Posterior vena cava (tissue), 2 donors: ENCODE results near the gene FBLN1. TPM values are rescaled to one million over a fixed set of nuclear protein-coding genes. Genes with fewer than 3 reads are reported as not detected.
"Not testable (repeated sequence)": the region's sequence is repeated elsewhere in the genome, so short reads cannot be mapped to it uniquely, and the experiment has no call there.

Experiments used
- DNase-seq: peaks from one replicate; pipeline ENCODE4 v3.0.0-alpha.2; 2020; ENCODE audit warnings: low spot score
- intact Hi-C, 2 donors: fragments of 100-400 bp; cut with DNase I; formaldehyde crosslinking; loops; one replicate each; pipeline versions ENCODE4 v1.14.1 to v1.14.2; 2022 to 2023
- total RNA-seq, 2 donors: library from RNA; stranded (reverse); fragmentation: NEBNext Ultra II Directional; extraction: Animal tissue kit (Norgen Biotek cat#: 25700); gene quantifications; one replicate each; pipeline ENCODE4 v1.2.1, GENCODE V29; 2021
- donor health status: DM: yes; HTN: yes; CAD: no.
- donor health status: DM: yes; HTN: yes; CAD: no.

The FBLN1 gene
- total RNA-seq, 2 donors from 2014 or later: 608 to 1,210 TPM

DNA sequence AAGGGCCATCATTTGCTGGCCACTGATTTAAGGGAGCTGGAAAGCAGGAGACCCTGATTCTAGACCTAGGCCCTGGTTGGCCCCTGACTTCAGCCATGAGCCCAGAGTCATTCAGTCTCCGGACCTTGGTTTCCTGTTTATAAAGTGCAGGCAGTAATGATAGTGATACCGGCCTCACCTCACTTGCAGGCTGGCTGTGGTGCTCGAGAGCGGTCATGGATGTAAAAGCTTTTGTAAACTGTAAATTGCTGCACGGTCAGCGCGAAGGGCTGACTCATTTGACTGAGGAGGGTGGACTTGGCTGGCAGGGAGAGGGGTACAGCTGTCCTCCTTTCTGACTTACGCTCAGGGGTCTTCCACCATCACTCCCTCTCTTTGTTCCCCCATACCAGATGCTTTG, 37.4 kb downstream of the FBLN1 start:
- intact Hi-C loops: no loop called here
- no peak for DNase-seq

DNA sequence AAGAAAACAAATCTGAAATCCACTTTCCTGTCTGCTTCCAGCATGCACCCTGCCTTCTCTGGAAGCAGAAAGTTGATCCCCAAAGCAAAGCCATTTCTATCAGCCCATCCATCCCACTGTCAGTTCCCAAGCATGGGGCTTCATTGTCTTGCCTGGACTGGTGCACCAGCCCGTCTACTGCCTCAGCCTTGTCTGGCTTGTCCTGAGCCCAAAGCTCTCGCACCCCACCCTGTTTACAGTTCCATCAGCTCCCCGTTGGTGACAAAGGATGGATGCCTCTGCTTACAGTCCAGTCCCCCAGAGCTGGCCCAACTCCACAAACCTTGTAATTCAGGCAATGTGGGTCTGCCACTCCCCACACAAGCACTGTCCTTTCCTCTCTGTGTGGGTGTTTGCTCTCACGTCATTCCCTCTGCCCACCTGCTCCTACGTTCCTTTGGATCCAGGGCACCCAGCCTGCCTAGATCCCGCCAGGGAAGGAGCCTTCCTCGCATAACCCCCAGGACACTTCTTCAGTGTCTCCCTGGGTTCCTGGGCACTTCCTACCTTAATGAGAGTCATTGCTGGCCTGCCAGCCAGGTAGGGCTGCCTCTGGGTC, 38.8 kb downstream of the FBLN1 start:
- DNase-seq: no peak
- intact Hi-C loops: no loop called here

DNA sequence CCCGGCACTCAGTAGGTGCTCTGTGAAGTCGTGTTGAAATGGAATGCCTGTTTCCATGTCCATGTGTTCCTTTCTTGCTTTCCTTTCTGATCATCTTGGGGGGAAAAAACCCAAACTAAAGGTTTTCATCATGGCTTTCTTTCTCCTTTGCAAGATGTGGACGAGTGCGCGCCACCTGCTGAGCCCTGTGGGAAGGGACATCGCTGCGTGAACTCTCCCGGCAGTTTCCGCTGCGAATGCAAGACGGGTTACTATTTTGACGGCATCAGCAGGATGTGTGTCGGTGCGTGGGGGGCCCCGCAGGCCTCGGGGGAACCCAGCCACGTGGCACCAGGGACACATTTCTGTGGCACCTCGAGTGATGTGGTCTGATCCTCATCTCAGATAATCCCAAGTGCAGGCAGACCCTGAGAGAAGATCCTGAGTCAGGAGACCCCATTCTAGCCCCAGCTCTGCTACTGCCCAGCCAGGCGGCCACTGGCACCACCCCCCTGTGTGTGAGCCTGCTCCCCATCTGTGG, 39.4 kb downstream of the FBLN1 start:
- no peak for DNase-seq
- intact Hi-C loops: no loop called here

DNA sequence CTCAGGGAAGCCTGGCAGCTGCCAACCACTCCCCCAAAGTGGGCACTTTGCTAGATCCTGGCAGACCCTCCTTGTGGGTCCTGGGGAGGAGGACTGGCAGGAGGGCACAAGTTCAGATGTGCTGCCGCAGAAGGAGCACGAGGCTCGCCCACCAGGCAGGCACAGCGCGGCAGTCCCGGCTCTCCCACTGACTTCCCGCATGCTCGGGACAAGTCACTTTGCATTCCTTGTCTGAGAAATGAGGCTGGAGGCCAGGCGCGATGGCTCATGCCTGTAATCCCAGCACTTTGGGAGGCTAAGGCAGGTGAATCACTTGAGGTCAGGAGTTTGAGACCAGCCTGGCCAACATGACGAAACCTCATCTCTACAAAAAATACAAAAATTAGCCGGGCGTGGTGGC, 40.1 kb downstream of the FBLN1 start:
- intact Hi-C loops, DNase-seq: not testable (repeated sequence)

DNA sequence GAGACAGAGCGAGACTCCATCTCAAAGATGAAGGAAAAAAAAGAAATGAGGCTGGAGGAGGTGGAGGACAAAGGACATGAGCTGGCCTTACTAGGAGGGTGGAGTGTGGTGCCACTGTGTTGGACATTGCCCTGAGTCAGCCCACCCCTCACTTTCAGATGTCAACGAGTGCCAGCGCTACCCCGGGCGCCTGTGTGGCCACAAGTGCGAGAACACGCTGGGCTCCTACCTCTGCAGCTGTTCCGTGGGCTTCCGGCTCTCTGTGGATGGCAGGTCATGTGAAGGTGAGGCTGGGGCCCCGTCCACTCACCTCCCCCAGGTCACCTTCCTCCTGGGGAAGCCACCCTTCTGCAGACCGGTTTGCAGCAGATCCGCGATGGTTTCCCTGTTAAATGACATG, 40.6 kb downstream of the FBLN1 start:
- intact Hi-C loops: no loop called here
- no peak for DNase-seq

DNA sequence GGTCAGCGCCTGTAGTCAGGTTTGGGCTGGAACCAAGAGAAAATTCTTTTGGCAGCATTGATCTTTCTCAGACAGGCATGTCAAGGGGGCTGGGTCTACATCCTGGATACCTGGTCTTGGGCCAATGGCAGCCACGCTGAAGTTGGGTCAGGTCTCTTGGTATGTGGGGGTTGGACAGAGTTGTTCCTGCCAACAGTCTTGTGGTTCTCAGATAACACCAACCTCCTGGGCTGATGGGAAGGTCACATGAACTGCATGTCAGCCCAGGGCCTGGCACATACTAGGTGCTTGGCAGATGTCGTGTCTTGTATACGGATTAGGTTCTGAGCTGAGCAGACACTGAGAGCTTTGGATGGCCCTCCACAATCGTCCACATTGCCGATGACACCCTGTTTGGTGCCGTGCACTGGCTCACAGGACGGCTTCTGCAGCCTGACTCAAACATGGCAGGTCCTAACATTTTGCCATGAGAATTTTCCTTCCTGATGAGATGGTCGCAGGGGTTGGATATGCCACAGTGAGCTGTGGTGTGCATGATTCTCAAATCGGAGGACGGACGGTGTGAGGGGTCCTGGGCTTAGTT, 42.0 kb downstream of the FBLN1 start:
- DNase-seq: no peak
- intact Hi-C loops: no loop called here

DNA sequence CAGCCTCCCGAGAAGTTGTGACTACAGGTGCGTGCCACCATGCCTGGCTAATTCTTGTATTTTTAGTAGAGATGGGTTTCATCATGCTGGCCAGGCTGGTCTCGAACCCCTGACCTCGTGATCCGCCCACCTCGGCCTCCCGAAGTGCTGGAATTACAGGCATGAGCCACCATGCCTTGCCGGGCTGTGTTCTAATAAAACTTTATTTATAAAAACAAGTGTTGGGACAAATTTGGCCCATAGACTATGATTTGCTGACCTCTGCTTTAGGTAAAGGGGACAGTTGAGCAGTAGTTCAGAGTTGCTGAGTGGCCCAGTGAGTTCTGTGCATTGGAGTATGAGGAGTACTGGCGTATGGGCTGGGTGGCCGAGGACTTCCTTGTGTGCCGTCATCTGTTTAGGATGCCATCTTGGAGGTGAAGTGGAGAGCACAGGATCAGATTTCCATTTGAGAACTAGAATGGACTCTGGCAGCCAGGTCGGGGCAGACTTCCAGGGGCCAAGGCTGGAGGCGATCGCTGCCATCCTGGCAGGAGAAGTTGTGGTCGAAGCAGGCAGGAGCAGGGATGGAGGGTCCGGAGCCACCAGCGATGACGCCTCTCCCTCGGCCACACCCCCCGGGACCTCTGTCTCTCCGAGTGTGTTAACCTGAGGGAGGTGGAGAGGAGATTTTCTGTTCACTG, 43.8 kb downstream of the FBLN1 start:
- intact Hi-C loops: no loop called here
- DNase-seq: no peak

DNA sequence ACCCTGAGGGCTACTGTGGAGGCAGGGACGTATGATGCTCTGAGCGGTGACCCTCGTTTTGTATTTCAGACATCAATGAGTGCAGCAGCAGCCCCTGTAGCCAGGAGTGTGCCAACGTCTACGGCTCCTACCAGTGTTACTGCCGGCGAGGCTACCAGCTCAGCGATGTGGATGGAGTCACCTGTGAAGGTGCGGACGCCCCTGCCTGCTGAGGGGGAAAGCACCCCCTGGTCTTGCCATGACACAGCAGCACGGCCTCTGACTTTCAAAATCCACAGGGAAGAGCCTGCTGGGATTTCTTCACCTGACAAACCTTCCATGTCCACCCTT, 44.3 kb downstream of the FBLN1 start:
- intact Hi-C loops: no loop called here
- DNase-seq: no peak

DNA sequence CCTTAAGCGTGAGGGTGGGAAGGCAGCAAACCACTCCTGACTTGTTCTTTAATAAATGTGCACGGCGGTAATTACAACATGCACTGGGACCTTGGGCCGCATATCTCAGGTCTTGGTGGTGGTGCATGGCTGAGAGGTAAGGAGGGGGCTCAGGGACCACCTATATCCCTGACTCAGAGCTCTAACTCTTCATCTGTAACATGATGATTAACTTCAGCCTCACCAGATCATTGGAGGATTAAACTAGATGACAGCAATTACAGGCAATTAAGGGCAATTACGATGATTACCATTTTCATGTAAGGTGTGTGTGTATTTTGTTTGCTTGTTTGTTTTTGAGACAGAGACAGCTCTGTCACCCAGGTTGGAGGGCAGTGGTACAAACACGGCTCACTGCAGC, 45.0 kb downstream of the FBLN1 start:
- intact Hi-C loops: no loop called here
- DNase-seq: no peak

DNA sequence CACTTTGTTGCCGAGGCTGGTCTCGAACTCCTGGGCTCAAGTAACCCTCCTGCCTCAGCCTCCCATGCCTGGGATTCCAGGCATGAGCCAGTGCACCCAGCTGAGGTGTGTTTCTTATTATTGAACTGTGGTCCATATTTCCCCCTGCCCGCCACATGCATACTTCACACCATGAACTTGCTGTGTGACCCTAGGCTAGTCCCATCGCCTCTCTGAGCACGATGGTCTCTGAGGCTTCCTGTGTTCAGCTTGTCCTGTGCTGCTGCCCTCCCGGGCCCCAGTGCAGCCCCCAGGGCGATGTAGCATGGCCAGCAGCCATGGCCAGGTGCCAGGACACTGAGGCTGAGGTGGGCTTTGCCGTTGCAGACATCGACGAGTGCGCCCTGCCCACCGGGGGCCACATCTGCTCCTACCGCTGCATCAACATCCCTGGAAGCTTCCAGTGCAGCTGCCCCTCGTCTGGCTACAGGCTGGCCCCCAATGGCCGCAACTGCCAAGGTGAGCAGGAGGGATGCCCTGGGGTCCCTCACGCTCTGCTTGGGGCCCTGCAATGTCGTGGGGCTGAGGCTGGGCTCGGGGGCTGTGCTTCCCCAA, 45.7 kb downstream of the FBLN1 start:
- intact Hi-C loops: no loop called here

DNA sequence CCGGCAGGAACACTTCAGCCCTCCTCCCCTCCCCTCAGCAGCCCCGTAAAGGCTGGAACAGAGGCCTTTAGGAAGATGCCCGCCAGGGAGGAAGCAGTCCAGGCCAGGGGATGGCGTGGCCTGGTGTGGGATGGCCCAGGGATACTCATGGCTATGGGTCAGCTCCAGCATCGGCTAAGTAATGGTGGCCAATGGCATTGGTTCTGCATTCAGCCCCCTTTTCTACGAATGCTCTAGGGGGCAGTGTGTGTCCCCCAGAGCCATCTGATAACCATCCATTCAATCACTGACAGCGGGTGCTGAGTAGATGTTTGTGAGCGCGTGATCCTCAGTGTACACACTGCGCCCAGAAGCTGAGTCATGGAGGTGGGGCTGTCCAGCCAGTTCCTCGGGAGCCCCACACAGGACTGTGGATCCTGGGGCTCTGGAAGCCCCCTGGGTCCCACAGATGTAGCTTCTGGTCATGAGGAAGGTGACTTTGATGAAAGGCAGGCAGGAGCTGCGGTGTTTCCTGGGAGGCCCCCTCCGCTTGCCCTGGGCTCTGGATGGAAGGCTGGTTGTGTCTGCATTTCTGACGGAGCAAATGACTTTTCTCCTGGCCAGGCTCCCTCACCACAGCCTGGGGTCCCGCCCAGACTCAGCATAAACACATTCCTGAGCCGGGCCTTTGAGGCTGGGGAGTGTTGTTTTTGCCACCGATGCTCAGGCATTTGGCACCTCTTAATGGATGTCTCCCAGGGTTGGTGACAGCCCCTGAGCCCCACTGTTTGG, 46.5 kb downstream of the FBLN1 start:
- intact Hi-C loops: no loop called here
- no peak for DNase-seq

More for the DNA sequence above, 45.7 kb downstream of the FBLN1 start:
- DNase-seq: peak; percentile 48

DNA sequence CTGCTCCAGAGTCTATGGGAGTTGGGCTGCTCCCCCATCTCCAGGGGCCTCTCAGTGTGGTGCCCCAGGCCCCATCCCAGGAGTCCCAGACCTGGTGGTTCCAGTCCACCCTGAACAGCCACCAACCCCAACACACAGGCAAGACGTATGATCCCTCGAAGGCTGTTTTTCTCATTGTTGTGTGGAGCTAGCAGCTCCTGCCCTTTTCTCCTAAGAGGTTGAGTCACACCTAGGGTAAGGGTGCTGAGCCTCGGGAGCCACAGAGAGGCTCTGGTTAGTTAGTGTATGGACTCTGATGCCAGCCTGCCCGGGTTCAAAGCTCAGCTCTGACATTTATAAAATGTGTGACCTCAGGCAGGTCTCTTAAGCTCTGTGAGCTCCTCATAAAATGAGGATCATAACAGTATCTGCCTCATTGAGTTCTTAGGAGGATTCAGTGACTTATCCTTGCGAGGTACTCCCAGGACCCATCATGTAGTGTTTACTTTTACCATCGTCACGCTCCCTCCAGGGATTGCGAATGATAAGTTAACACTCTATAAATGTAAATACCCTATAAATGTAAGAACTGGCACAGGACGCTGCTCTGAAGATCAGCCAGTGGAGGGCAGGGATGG, 47.2 kb downstream of the FBLN1 start:
- intact Hi-C loops: loop anchor here (5.0 kb wide), 2 partner anchors 103 to 283 kb away; no protein-coding TSS in a partner anchor
- DNase-seq: peak; percentile 66

DNA sequence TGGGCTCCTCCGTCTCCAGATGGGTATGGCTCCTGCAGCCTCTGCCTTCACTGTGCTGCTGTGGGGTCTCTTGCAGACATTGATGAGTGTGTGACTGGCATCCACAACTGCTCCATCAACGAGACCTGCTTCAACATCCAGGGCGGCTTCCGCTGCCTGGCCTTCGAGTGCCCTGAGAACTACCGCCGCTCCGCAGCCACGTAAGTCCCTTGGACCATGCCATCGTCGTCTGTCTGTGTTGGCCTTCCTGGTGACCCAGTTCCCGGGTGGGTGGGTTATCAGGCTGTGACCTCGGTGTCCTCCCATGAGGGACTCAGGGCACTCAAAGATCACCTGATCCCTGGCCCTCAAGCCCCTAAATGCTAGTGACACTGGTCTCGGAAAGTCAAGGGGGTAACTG, 47.7 kb downstream of the FBLN1 start:
- intact Hi-C loops: loop anchor here (5.0 kb wide), 2 partner anchors 103 to 283 kb away; no protein-coding TSS in a partner anchor
- peak; percentile 66 for DNase-seq

DNA sequence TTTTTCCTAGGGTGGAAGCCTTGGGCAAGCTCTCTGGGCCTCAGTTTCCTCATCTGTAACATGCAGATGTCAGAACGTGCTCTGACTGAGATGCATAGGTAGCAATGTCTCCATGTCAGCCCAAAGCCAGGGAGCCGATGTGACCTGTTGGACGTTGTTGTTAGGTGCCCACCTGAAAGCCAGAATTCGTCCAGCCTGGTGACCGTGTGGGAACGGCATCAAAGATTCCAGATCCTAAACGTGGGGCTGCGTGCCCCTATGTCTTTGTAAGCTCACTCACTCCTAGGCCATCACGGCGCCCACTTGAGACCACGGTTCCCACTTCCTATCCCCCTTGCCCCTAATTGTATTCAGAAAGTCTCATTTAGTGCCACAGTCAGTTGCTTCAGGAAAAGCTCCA, 48.2 kb downstream of the FBLN1 start:
- peak; percentile 41 for DNase-seq
- intact Hi-C loops: loop anchor here (5.0 kb wide), 2 partner anchors 104 to 284 kb away; no protein-coding TSS in a partner anchor

DNA sequence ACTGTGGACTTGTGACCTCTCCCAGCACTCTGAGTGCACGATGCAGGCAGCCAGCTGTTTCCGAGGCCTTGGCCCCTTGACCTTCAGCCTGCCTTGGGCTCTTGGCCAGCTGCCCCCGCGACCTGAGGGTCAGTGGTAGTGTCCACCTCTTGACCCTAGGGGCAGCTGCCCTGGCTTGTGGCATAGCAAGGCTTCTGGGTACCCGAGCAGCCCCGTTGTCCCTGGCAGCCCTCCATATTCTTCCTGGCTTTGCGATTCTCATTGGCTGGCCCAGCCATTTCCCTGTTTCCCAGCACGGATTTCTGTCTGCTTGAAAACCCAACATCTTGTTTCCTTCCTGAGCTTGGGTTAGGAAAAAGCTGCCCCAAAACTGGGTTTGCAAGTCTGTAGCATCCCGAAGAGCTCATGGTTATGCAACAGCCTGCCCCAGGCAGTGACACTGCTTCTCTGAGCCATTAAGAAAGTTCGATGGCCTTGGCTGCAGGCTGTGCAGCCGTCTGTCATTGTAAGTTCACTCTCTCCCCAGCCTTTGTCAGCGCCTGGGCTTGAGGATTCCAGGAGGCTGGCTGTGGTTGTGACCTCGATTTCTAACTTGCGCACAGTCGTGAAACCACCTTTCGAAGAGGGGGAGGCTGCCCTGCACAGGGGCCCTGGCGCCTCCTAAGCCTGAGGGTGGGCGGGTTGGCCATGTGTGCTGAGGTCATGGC, 48.8 kb downstream of the FBLN1 start:
- peak; percentile 83 for DNase-seq
- intact Hi-C loops: loop anchor here (5.0 kb wide), 2 partner anchors 104 to 284 kb away; no protein-coding TSS in a partner anchor

DNA sequence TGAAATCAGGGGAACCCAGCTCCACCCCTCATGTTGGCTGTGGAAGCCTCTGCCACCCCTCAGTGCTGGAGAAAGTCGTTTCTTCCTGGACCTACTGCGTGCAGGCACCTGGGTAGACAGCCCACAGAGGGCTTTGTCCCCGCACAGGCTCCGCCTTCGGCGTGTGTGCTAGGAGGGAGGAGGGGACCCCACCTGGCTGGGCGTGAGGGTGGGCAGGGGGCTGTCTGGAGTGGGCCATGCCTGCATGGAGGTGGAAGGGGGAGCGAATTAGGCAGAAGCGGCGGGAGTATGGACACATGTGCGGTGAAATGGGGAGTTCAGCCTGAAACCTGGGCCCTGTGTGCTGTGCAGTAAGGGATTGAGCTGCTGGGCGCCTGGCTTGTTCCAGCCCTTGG, 49.3 kb downstream of the FBLN1 start:
- DNase-seq: peak; percentile 80
- intact Hi-C loops: loop anchor here (5.0 kb wide), 2 partner anchors 105 to 285 kb away; no protein-coding TSS in a partner anchor

DNA sequence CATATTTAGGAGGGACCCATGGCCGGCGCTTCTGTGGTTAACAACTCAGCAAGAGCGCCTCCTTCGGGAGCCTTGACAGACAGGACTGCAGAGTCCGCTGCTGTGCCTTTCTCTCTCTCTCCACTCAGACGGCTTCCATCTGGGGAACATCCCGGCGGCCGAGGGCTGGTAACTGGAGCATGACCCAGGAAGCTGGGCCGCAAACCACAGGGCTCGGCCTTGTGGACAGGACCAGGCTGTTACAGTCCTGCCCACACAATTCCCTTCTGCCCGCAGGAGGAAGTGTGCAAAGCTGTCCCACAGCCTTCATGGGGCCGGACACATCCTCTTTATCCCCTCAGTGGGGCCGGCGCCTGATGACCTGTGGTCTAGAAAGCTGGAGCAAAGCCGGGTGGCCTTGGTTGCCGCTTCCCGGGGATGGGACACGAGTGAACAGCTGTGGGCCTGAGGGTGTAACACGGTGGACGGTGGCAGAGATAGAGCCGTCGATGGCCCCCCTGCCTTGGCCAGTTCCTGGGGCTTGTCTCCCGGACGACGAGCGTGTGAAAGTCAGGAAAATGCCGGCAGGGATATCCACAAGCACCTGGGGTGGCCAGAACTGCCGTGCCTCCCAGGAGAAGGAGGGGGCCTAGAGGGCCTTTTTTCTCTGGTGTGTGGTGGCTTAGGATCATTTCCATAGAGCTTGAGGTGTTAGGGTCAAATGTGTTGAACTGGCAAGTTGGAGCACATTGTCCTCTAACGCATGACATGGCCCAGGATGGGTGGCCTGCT, 50.1 kb downstream of the FBLN1 start:
- intact Hi-C loops: loop anchor here (5.0 kb wide), 2 partner anchors 105 to 285 kb away; no protein-coding TSS in a partner anchor
- peak; percentile 88 for DNase-seq
